ENCODE data around the gene IGF2R.

Gene IGF2R

GRCh38 chr6:160069050-160069454 is 100.2 kb downstream of the IGF2R start:
- Histone ChIP-seq H3K9ac (ENCODE audit: low read length) (no peak overlapping the region), H3K9me3 (ENCODE audit: control insufficient read depth, low read length) (no peaks in the 10 kb centered on the region), H3K36me3 (ENCODE audit: control insufficient read depth, insufficient read depth, low read length) (peaks cover 28% of the 10 kb centered on the region), H3K27me3 (ENCODE audit: control insufficient read depth, insufficient read depth, low read length) (no peaks in the 10 kb centered on the region), H3K4me1 (ENCODE audit: control insufficient read depth, insufficient read depth, low read length) (no peaks in the 10 kb centered on the region), H3K4me3 (ENCODE audit: low read length) (no peak overlapping the region)

- Histone ChIP-seq H3K9me3 (ENCODE audit: control insufficient read depth, low read length) (no peaks in the 10 kb centered on the region), H3K27me3 (ENCODE audit: control insufficient read depth, insufficient read depth, low read length) (no peaks in the 10 kb centered on the region), H3K4me1 (ENCODE audit: control insufficient read depth, insufficient read depth, low read length) (no peaks in the 10 kb centered on the region), H3K9ac (ENCODE audit: low read length) (no peak overlapping the region), H3K36me3 (ENCODE audit: control insufficient read depth, insufficient read depth, low read length) (peaks cover 28% of the 10 kb centered on the region), H3K4me3 (ENCODE audit: low read length) (no peak overlapping the region)
Measured at GRCh38 chr6:160069459-160069858, 100.6 kb downstream of the IGF2R start.

DNA sequence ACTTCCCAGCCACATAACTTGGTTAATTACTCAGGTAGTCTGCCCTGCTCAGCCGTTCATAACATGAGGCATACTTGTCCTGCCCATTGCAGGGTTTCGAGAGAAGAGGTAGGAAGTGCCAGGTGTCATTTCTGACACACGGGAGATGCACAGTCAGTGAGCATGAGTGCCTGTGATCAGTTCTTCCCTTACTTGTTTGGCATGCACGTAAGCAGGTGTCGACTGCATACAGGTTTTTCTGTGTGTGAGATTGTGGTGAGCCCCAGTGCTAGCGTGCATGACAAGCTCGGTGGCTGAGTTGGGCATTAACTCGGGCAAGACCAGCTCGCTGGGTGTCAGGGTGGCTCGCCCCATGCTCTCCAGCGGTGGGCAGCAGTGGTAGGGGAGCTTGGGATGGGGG is 101.5 kb downstream of the IGF2R start:
- peaks cover 30% of the 10 kb centered on the region for H3K36me3 ChIP-seq (ENCODE audit: control insufficient read depth, insufficient read depth, low read length)
- no peak overlapping the region for H3K9ac ChIP-seq (ENCODE audit: low read length)
- H3K27me3 ChIP-seq (ENCODE audit: control insufficient read depth, insufficient read depth, low read length): no peaks in the 10 kb centered on the region
- H3K4me1 ChIP-seq (ENCODE audit: control insufficient read depth, insufficient read depth, low read length): no peaks in the 10 kb centered on the region
- H3K9me3 ChIP-seq (ENCODE audit: control insufficient read depth, low read length): no peaks in the 10 kb centered on the region
- H3K4me3 ChIP-seq (ENCODE audit: low read length): no peak overlapping the region

DNA sequence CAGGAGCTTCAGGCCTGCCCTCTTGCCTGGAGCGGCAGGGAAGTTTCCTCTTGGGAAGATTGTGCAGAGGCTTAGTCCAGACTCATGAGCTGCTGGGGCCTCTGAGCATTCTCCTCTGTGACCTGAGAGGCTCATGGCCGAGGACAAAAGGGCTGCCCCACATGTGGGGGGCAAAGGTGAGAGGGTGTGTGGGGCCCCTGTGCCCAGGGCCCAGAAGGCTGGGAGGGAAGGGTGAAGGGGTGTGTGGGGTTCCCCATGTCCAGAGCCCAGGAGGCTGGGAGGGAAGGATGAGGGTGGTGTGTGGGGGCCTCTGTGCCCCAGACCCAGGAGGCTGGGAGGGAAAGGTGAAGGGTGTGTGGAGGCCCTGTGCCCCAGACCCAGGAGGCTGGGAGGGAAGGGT is 101.9 kb downstream of the IGF2R start:
- Histone ChIP-seq H3K9me3 (ENCODE audit: control insufficient read depth, low read length) (no peaks in the 10 kb centered on the region), H3K4me1 (ENCODE audit: control insufficient read depth, insufficient read depth, low read length) (no peaks in the 10 kb centered on the region), H3K4me3 (ENCODE audit: low read length) (no peak overlapping the region), H3K27me3 (ENCODE audit: control insufficient read depth, insufficient read depth, low read length) (no peaks in the 10 kb centered on the region), H3K36me3 (ENCODE audit: control insufficient read depth, insufficient read depth, low read length) (peaks cover 34% of the 10 kb centered on the region), H3K9ac (ENCODE audit: low read length) (no peak overlapping the region)

DNA sequence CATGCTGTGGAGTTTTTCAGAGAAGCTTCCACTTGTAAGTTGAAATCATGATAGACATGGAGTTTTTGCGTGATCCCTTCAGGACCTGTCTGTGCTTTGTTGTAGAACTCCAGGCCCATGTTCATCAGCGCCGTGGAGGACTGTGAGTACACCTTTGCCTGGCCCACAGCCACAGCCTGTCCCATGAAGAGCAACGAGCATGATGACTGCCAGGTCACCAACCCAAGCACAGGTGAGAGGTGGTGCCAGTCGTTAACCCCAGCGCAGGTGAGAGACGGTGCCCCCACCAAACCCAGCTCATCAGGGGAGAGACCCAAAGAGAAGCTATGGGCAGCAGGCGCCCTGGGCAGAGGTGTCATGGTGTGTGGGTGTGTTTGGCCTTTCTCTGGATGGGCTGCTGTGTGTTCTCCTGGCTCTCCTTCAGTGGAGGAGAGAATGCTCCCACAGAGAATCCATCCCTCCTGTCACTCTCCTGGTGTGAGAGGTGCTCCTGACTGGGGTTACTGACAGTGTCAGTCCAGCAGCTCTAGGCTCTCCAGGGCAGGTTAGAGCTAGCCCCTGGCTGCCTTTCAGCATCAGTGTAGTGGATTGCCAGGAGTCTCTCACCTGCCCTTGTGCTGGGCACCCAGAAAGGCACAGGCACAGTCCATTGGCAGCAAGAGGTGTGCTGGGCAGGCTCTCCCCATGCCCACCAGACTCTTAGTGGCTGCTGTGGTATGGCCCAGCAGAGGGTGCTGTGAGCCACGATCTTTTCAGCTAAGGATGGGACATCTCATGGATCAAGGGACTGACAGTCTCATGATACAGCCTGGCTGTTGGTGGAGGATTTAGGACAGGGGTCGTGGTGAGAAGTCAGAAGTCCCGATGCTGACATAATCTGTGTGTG is 103.2 kb downstream of the IGF2R start:
- no peaks in the 10 kb centered on the region for H3K9me3 ChIP-seq (ENCODE audit: control insufficient read depth, low read length)
- peaks cover 35% of the 10 kb centered on the region for H3K36me3 ChIP-seq (ENCODE audit: control insufficient read depth, insufficient read depth, low read length)
- no peak overlapping the region for H3K4me3 ChIP-seq (ENCODE audit: low read length)
- H3K27me3 ChIP-seq (ENCODE audit: control insufficient read depth, insufficient read depth, low read length): no peaks in the 10 kb centered on the region
- no peak overlapping the region for H3K9ac ChIP-seq (ENCODE audit: low read length)
- H3K4me1 ChIP-seq (ENCODE audit: control insufficient read depth, insufficient read depth, low read length): no peaks in the 10 kb centered on the region

DNA sequence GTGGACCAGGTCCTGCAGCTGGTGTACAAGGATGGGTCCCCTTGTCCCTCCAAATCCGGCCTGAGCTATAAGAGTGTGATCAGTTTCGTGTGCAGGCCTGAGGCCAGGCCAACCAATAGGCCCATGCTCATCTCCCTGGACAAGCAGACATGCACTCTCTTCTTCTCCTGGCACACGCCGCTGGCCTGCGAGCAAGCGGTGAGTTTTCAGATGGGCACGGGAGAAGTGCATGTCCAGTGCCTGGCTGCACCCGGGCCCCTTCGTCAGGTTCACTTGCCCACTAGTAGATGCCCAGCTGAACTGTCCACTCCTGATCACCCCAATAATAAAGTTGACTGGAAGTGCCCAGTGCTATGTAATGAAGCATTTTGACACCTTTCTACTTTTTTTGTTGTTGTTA is 104.4 kb downstream of the IGF2R start:
- H3K4me1 ChIP-seq (ENCODE audit: control insufficient read depth, insufficient read depth, low read length): no peaks in the 10 kb centered on the region
- H3K4me3 ChIP-seq (ENCODE audit: low read length): no peak overlapping the region
- no peaks in the 10 kb centered on the region for H3K9me3 ChIP-seq (ENCODE audit: control insufficient read depth, low read length)
- H3K9ac ChIP-seq (ENCODE audit: low read length): no peak overlapping the region
- H3K27me3 ChIP-seq (ENCODE audit: control insufficient read depth, insufficient read depth, low read length): no peaks in the 10 kb centered on the region
- peaks cover 35% of the 10 kb centered on the region for H3K36me3 ChIP-seq (ENCODE audit: control insufficient read depth, insufficient read depth, low read length)

DNA sequence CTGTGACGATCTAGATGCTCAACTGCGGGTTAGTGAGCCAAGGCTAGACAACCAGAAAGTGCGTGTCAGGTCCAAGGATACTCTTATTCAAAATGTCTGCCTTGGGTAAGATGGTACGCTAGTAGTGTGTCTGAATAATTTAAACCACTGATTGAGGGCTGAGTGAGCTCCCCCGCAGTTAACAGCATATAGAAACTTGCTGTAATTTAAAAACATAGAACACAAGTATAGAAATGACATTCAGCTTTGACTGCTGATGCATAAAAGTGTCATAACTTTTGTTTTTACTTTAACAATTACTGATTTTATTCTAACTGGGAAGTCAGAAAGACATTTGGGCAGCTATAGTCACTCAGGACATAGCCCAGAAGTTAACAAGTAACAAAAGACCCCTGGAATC is 107.1 kb downstream of the IGF2R start:
- Histone ChIP-seq H3K36me3 (ENCODE audit: control insufficient read depth, insufficient read depth, low read length) (peaks cover 50% of the 10 kb centered on the region), H3K27me3 (ENCODE audit: control insufficient read depth, insufficient read depth, low read length) (no peaks in the 10 kb centered on the region), H3K4me3 (ENCODE audit: low read length) (no peak overlapping the region), H3K4me1 (ENCODE audit: control insufficient read depth, insufficient read depth, low read length) (no peaks in the 10 kb centered on the region), H3K9ac (ENCODE audit: low read length) (no peak overlapping the region), H3K9me3 (ENCODE audit: control insufficient read depth, low read length) (no peaks in the 10 kb centered on the region)

DNA sequence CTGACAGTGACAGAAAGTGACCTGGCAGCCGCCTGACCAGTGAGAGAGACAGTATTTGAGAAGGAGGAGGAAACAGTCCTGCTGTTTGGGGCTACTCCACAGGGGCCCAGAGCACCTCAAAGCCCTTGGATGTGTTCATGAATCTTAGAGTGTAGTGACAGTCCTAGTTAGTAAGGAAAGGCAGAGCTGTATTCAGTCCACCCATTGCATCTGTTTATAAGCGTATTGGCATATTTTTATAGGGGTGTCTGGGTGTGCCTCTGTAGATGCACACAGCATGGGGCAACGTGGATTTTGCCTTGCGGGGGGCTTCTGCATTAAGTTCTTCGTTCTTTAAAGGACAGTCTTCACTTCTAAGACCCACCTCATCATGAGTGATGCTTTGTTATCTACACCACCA is 108.1 kb downstream of the IGF2R start:
- Histone ChIP-seq H3K36me3 (ENCODE audit: control insufficient read depth, insufficient read depth, low read length) (peaks cover 44% of the 10 kb centered on the region), H3K4me1 (ENCODE audit: control insufficient read depth, insufficient read depth, low read length) (no peaks in the 10 kb centered on the region), H3K27me3 (ENCODE audit: control insufficient read depth, insufficient read depth, low read length) (no peaks in the 10 kb centered on the region), H3K9me3 (ENCODE audit: control insufficient read depth, low read length) (no peaks in the 10 kb centered on the region), H3K4me3 (ENCODE audit: low read length) (no peak overlapping the region), H3K9ac (ENCODE audit: low read length) (no peak overlapping the region)

DNA sequence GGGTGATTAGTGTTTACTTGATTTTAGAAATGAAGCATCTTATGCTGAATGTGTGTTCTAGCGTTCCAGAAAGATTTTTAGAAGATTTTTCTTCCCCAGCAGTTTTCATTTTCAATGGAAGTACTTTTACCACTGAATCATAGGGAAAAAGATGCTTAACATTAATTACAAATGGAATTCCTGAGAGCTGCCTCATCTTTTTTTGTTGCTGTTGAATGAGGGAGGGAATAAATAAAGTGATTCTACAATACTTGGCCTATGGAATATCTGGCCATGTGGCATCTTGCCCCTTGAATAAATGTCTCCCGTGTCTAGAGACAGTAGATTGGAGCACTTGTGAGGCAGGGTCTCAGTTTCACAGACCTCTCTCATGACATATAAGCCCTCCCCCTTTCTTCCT is 108.6 kb downstream of the IGF2R start:
- Histone ChIP-seq H3K4me1 (ENCODE audit: control insufficient read depth, insufficient read depth, low read length) (no peaks in the 10 kb centered on the region), H3K9me3 (ENCODE audit: control insufficient read depth, low read length) (no peaks in the 10 kb centered on the region), H3K4me3 (ENCODE audit: low read length) (no peak overlapping the region), H3K9ac (ENCODE audit: low read length) (no peak overlapping the region), H3K36me3 (ENCODE audit: control insufficient read depth, insufficient read depth, low read length) (peaks cover 39% of the 10 kb centered on the region), H3K27me3 (ENCODE audit: control insufficient read depth, insufficient read depth, low read length) (no peaks in the 10 kb centered on the region)

GRCh38 chr6:160078883-160079685 is 110.2 kb downstream of the IGF2R start:
- no peak overlapping the region for H3K9ac ChIP-seq (ENCODE audit: low read length)
- no peak overlapping the region for H3K4me3 ChIP-seq (ENCODE audit: low read length)
- no peaks in the 10 kb centered on the region for H3K4me1 ChIP-seq (ENCODE audit: control insufficient read depth, insufficient read depth, low read length)
- no peaks in the 10 kb centered on the region for H3K9me3 ChIP-seq (ENCODE audit: control insufficient read depth, low read length)
- H3K27me3 ChIP-seq (ENCODE audit: control insufficient read depth, insufficient read depth, low read length): no peaks in the 10 kb centered on the region
- peaks cover 27% of the 10 kb centered on the region for H3K36me3 ChIP-seq (ENCODE audit: control insufficient read depth, insufficient read depth, low read length)

DNA sequence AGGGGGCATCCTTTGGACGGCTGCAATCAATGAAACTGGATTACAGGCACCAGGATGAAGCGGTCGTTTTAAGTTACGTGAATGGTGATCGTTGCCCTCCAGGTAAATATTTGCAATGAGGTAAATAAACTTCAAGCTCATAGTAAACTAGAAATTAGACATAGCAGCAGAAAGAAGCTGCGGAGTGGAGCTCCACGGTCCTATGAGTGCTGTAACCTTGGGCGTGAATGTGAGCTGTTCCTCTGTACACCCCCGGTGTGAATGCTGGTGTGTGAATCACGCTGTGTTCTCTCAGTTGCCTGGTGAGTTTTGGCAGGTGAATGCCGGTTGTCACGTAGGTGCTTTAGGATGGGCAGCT is 110.8 kb downstream of the IGF2R start:
- Histone ChIP-seq H3K4me1 (ENCODE audit: control insufficient read depth, insufficient read depth, low read length) (no peaks in the 10 kb centered on the region), H3K9me3 (ENCODE audit: control insufficient read depth, low read length) (no peaks in the 10 kb centered on the region), H3K36me3 (ENCODE audit: control insufficient read depth, insufficient read depth, low read length) (peaks cover 29% of the 10 kb centered on the region)

GRCh38 chr6:160080097-160080496 is 111.2 kb downstream of the IGF2R start:
- Histone ChIP-seq H3K36me3 (ENCODE audit: control insufficient read depth, insufficient read depth, low read length) (peaks cover 33% of the 10 kb centered on the region), H3K27me3 (ENCODE audit: control insufficient read depth, insufficient read depth, low read length) (no peaks in the 10 kb centered on the region), H3K9me3 (ENCODE audit: control insufficient read depth, low read length) (no peaks in the 10 kb centered on the region), H3K4me3 (ENCODE audit: low read length) (no peak overlapping the region), H3K4me1 (ENCODE audit: control insufficient read depth, insufficient read depth, low read length) (no peaks in the 10 kb centered on the region), H3K9ac (ENCODE audit: low read length) (no peak overlapping the region)

More for the DNA sequence above, 110.8 kb downstream of the IGF2R start:
- H3K27me3 ChIP-seq (ENCODE audit: control insufficient read depth, insufficient read depth, low read length): no peaks in the 10 kb centered on the region
- no peak overlapping the region for H3K4me3 ChIP-seq (ENCODE audit: low read length)
- H3K9ac ChIP-seq (ENCODE audit: low read length): no peak overlapping the region

Measured in mucosa of stomach (tissue), 1 donor.